ENCODE results near the gene NRM. TPM values are rescaled to one million over a fixed set of nuclear protein-coding genes. Genes with fewer than 3 reads are reported as not detected.
A peak's percentile ranks its signal among the peaks of the same experiment; 100 is the strongest.

Gene NRM, protein sequence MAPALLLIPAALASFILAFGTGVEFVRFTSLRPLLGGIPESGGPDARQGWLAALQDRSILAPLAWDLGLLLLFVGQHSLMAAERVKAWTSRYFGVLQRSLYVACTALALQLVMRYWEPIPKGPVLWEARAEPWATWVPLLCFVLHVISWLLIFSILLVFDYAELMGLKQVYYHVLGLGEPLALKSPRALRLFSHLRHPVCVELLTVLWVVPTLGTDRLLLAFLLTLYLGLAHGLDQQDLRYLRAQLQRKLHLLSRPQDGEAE
- total RNA-seq (2021) (31.2 to 33.3 TPM (median 31.3 TPM) in 3 replicates), Bru-seq, nascent RNA (percentile 76 among the genes with signal in this experiment)
- long read RNA-seq, experiment 1, transcript NRM-203 (4 exons, 1,734 nt): major isoform, 24 of 27 reads
- long read RNA-seq, experiment 1, partial matches to known transcripts: 2 of 27 reads
- long read RNA-seq, experiment 1, other reads (novel, unspliced or antisense): 1 of 27 reads
- long read RNA-seq, experiment 2, transcript NRM-207 (2 exons, 1,029 nt): minor isoform, 5 of 55 reads
- long read RNA-seq, experiment 2, transcript NRM-203 (4 exons, 1,734 nt): major isoform, 34 of 55 reads
- long read RNA-seq, experiment 2, partial matches to known transcripts: 14 of 55 reads
- long read RNA-seq, experiment 2, other reads (novel, unspliced or antisense): 1 of 55 reads
- long read RNA-seq, experiment 3, transcript NRM-203 (4 exons, 1,734 nt): major isoform, 34 of 45 reads
- long read RNA-seq, experiment 3, partial matches to known transcripts: 2 of 45 reads
- long read RNA-seq, experiment 3, other reads (novel, unspliced or antisense): 2 of 45 reads

GRCh38 chr6:30690403-30691207 lies at the start of gene NRM:
Gene NRM, minus strand, starts transcription at chr6:30690984. Its CDS starts 10 bp downstream, at chr6:30690974.
- CTCF ChIA-PET: interaction anchor here (0.7 to 4.0 kb wide), 8 partner anchors 12 to 291 kb away, joined by 3 to 49 read pairs (median 6); partner anchors contain the start of genes DHX16 and MDC1
- peaks cover 3% of the 10 kb centered on the region; the same call in 1 of the 2 replicates for H3K36me3 Mint-ChIP-seq
- no peaks in the 10 kb centered on the region for H3K27me3 Mint-ChIP-seq (ENCODE audit: low read depth)
- TF ChIP-seq, protein P1, sequence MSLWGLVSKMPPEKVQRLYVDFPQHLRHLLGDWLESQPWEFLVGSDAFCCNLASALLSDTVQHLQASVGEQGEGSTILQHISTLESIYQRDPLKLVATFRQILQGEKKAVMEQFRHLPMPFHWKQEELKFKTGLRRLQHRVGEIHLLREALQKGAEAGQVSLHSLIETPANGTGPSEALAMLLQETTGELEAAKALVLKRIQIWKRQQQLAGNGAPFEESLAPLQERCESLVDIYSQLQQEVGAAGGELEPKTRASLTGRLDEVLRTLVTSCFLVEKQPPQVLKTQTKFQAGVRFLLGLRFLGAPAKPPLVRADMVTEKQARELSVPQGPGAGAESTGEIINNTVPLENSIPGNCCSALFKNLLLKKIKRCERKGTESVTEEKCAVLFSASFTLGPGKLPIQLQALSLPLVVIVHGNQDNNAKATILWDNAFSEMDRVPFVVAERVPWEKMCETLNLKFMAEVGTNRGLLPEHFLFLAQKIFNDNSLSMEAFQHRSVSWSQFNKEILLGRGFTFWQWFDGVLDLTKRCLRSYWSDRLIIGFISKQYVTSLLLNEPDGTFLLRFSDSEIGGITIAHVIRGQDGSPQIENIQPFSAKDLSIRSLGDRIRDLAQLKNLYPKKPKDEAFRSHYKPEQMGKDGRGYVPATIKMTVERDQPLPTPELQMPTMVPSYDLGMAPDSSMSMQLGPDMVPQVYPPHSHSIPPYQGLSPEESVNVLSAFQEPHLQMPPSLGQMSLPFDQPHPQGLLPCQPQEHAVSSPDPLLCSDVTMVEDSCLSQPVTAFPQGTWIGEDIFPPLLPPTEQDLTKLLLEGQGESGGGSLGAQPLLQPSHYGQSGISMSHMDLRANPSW (CRISPR knock-in tag; conservative IDR thresholded peaks at IDR 0.05; ENCODE audit: low read depth): no peak
- peak; percentile 43; the same call in 1 of the 2 replicates for TF ChIP-seq ETV6 (CRISPR knock-in tag; IDR thresholded peaks at IDR 0.05)
- TF ChIP-seq FOXP4 (CRISPR knock-in tag; IDR thresholded peaks at IDR 0.05): peak; percentile 37; the same call in 1 of the 2 replicates
- TF ChIP-seq FOXK1 (CRISPR knock-in tag; IDR thresholded peaks at IDR 0.05): no peak; the same call in 1 of the 2 replicates
- peak; percentile 81 for TF ChIP-seq SP1 (CRISPR knock-in tag; conservative IDR thresholded peaks at IDR 0.05)
- peak; percentile 48; the same call in 1 of the 2 replicates for TF ChIP-seq E2F5 (CRISPR knock-in tag; IDR thresholded peaks at IDR 0.05)
- TF ChIP-seq, protein P2, sequence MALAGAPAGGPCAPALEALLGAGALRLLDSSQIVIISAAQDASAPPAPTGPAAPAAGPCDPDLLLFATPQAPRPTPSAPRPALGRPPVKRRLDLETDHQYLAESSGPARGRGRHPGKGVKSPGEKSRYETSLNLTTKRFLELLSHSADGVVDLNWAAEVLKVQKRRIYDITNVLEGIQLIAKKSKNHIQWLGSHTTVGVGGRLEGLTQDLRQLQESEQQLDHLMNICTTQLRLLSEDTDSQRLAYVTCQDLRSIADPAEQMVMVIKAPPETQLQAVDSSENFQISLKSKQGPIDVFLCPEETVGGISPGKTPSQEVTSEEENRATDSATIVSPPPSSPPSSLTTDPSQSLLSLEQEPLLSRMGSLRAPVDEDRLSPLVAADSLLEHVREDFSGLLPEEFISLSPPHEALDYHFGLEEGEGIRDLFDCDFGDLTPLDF (CRISPR knock-in tag; IDR thresholded peaks at IDR 0.05): no peak
- peak within 1 kb of the TSS; percentile 92 for H3K27ac Mint-ChIP-seq
- H3K9me3 Mint-ChIP-seq: no peaks in the 10 kb centered on the region
- peaks cover 44% of the 10 kb centered on the region for H3K4me1 Mint-ChIP-seq
- DNase-seq (ENCODE audit: low spot score) (peak; percentile 80), ATAC-seq (peak; percentile 63)
- H3K4me3 Mint-ChIP-seq: peak within 1 kb of the TSS; percentile 93
- POLR2A ChIA-PET: interaction anchor here (0.6 to 1.4 kb wide), 4 partner anchors 11 to 76 kb away, joined by 3 to 5 read pairs (median 3); partner anchors contain the start of gene MDC1

DNA sequence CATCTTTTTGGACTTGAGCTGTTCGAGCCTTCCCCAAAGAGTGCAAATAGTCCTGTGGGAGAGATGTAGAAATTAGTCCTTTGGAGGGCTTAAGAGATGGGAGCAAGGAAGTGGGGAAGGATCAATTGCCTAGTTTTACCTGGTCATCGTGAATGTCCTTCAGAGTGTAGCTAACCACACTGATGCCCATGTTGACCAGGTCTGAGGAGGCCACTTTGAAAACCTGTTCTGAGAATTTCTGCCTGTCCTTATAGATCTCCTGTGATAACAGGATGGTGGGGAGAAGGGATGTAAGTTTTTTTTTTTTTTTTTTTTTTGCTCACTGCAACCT lies 49.7 kb upstream of the NRM start:
- Mint-ChIP-seq H3K4me3 (peak overlapping the region; percentile 46), H3K9me3 (no peaks in the 10 kb centered on the region), H3K36me3 (peaks cover 65% of the 10 kb centered on the region), H3K4me1 (peaks cover 24% of the 10 kb centered on the region), H3K27me3 (ENCODE audit: low read depth) (peaks cover 5% of the 10 kb centered on the region; the same call in 1 of the 2 replicates), H3K27ac (peak overlapping the region; percentile 41; the same call in 1 of the 2 replicates)
- ChIA-PET CTCF (interaction anchor here (1.1 to 2.1 kb wide), 2 partner anchors 10 to 53 kb away, joined by 3 to 8 read pairs; no protein-coding TSS in a partner anchor), POLR2A (no interaction called here)
- DNase-seq (ENCODE audit: low spot score) (no peak), ATAC-seq (no peak)
- TF ChIP-seq, protein P3, sequence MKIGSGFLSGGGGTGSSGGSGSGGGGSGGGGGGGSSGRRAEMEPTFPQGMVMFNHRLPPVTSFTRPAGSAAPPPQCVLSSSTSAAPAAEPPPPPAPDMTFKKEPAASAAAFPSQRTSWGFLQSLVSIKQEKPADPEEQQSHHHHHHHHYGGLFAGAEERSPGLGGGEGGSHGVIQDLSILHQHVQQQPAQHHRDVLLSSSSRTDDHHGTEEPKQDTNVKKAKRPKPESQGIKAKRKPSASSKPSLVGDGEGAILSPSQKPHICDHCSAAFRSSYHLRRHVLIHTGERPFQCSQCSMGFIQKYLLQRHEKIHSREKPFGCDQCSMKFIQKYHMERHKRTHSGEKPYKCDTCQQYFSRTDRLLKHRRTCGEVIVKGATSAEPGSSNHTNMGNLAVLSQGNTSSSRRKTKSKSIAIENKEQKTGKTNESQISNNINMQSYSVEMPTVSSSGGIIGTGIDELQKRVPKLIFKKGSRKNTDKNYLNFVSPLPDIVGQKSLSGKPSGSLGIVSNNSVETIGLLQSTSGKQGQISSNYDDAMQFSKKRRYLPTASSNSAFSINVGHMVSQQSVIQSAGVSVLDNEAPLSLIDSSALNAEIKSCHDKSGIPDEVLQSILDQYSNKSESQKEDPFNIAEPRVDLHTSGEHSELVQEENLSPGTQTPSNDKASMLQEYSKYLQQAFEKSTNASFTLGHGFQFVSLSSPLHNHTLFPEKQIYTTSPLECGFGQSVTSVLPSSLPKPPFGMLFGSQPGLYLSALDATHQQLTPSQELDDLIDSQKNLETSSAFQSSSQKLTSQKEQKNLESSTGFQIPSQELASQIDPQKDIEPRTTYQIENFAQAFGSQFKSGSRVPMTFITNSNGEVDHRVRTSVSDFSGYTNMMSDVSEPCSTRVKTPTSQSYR (CRISPR knock-in tag; IDR thresholded peaks at IDR 0.05): no peak
- TF ChIP-seq FOXK1 (CRISPR knock-in tag; IDR thresholded peaks at IDR 0.05): no peak
- no peak for TF ChIP-seq ZNF512 (CRISPR knock-in tag; IDR thresholded peaks at IDR 0.05; ENCODE audit: borderline replicate concordance)
- TF ChIP-seq CBFB (CRISPR knock-in tag; IDR thresholded peaks at IDR 0.05; ENCODE audit: low read depth): no peak
- no peak for TF ChIP-seq SMAD4 (CRISPR knock-in tag; IDR thresholded peaks at IDR 0.05)
- no peak for TF ChIP-seq CREB1 (CRISPR knock-in tag; IDR thresholded peaks at IDR 0.05)
- no peak for TF ChIP-seq RORB (CRISPR knock-in tag; IDR thresholded peaks at IDR 0.05)
- no peak for TF ChIP-seq IRF1 (CRISPR knock-in tag; IDR thresholded peaks at IDR 0.05)
- no peak for TF ChIP-seq ZNF232 (CRISPR knock-in tag; IDR thresholded peaks at IDR 0.05)
- no peak for TF ChIP-seq MYBL2 (CRISPR knock-in tag; IDR thresholded peaks at IDR 0.05)

Data from WTC11 (cell line).